ENCODE measurements around the gene GPS1.

GPS1 gene

DNA sequence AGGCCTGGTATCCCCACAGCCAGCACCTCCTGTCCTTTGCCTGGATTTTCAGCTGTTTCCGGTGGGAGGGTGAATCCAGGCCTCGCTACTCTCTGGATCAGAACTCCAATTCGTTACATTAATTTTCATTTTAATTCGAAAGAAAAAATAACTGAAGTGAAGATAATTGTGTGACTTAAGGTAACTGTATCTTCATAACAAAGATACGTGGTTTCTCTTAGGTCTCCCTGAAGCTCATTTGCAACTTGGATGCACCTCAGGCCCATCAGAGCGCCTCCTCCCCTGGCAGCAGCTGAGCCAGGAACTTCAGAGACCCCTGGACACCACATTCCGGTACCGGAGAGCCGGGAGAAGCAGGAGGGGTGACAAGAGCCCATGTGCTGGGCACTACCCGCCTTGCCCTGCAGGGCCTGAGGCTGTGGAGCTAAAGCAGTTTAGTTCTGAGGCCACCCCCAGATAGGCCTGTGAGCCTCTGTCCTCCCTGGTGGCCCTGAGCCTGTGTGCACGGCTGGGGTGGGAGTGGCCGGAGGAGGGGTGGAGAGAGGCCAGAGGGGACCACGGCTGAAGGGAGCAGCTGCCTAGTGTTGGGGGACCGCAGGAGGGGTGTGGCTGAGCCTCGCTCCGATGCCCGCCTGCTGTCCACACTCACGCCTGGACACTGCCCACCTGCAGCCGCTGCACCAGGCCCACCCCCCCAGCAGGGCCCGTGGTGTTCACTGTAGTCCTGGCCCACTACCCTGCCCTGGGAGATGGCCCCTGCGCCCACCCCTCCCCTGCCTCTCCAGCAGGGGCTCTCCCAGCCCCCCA, 25.3 kb downstream of the GPS1 start (continued):
- TF ChIP-seq TSHZ2 (CRISPR knock-in tag; IDR thresholded peaks at IDR 0.05) (no peak), ESRRG (CRISPR knock-in tag; IDR thresholded peaks at IDR 0.05) (no peak), TOX (CRISPR knock-in tag; IDR thresholded peaks at IDR 0.05; ENCODE audit: borderline replicate concordance) (no peak), OSR1 (CRISPR knock-in tag; IDR thresholded peaks at IDR 0.05) (no peak), SNAI2 (CRISPR knock-in tag; IDR thresholded peaks at IDR 0.05) (no peak)

- ATAC-seq = no peak; the same call in 2 of the 3 replicates
- TF ChIP-seq ZNF8 (CRISPR knock-in tag; IDR thresholded peaks at IDR 0.05) (no peak), ESRRG (CRISPR knock-in tag; IDR thresholded peaks at IDR 0.05) (no peak), ZNF565 (CRISPR knock-in tag; conservative IDR thresholded peaks at IDR 0.05; ENCODE audit: low read depth) (no peak), PATZ1 (CRISPR knock-in tag; IDR thresholded peaks at IDR 0.05; ENCODE audit: borderline replicate concordance) (no peak), TSHZ2 (CRISPR knock-in tag; IDR thresholded peaks at IDR 0.05) (no peak), ISL1 (CRISPR knock-in tag; IDR thresholded peaks at IDR 0.05) (no peak), ZFP3 (CRISPR knock-in tag; IDR thresholded peaks at IDR 0.05) (no peak), ARNTL (CRISPR knock-in tag; IDR thresholded peaks at IDR 0.05; ENCODE audit: borderline replicate concordance, low read depth) (no peak)
- TF ChIP-seq, protein P1, sequence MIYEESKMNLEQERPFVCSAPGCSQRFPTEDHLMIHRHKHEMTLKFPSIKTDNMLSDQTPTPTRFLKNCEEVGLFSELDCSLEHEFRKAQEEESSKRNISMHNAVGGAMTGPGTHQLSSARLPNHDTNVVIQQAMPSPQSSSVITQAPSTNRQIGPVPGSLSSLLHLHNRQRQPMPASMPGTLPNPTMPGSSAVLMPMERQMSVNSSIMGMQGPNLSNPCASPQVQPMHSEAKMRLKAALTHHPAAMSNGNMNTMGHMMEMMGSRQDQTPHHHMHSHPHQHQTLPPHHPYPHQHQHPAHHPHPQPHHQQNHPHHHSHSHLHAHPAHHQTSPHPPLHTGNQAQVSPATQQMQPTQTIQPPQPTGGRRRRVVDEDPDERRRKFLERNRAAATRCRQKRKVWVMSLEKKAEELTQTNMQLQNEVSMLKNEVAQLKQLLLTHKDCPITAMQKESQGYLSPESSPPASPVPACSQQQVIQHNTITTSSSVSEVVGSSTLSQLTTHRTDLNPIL (CRISPR knock-in tag; IDR thresholded peaks at IDR 0.05; ENCODE audit: low read depth) = no peak
- TF ChIP-seq, protein P2, sequence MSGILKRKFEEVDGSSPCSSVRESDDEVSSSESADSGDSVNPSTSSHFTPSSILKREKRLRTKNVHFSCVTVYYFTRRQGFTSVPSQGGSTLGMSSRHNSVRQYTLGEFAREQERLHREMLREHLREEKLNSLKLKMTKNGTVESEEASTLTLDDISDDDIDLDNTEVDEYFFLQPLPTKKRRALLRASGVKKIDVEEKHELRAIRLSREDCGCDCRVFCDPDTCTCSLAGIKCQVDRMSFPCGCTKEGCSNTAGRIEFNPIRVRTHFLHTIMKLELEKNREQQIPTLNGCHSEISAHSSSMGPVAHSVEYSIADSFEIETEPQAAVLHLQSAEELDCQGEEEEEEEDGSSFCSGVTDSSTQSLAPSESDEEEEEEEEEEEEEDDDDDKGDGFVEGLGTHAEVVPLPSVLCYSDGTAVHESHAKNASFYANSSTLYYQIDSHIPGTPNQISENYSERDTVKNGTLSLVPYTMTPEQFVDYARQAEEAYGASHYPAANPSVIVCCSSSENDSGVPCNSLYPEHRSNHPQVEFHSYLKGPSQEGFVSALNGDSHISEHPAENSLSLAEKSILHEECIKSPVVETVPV (CRISPR knock-in tag; IDR thresholded peaks at IDR 0.05) = no peak
- TF ChIP-seq, protein P3, sequence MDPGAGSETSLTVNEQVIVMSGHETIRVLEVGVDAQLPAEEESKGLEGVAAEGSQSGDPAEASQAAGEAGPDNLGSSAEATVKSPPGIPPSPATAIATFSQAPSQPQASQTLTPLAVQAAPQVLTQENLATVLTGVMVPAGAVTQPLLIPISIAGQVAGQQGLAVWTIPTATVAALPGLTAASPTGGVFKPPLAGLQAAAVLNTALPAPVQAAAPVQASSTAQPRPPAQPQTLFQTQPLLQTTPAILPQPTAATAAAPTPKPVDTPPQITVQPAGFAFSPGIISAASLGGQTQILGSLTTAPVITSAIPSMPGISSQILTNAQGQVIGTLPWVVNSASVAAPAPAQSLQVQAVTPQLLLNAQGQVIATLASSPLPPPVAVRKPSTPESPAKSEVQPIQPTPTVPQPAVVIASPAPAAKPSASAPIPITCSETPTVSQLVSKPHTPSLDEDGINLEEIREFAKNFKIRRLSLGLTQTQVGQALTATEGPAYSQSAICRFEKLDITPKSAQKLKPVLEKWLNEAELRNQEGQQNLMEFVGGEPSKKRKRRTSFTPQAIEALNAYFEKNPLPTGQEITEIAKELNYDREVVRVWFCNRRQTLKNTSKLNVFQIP (CRISPR knock-in tag; IDR thresholded peaks at IDR 0.05; ENCODE audit: borderline replicate concordance, low read depth) = no peak
These were observed 26.1 kb downstream of the GPS1 start for GRCh38 chr17:82077617-82078358.

- ATAC-seq = no peak
- no peak for TF ChIP-seq TCF4 (CRISPR knock-in tag; IDR thresholded peaks at IDR 0.05; ENCODE audit: borderline replicate concordance)
- TF ChIP-seq ISL1 (CRISPR knock-in tag; IDR thresholded peaks at IDR 0.05) = no peak
- TF ChIP-seq ZNF565 (CRISPR knock-in tag; conservative IDR thresholded peaks at IDR 0.05; ENCODE audit: low read depth) = no peak
- no peak for TF ChIP-seq OSR1 (CRISPR knock-in tag; IDR thresholded peaks at IDR 0.05)
- TF ChIP-seq, protein P3 (CRISPR knock-in tag; IDR thresholded peaks at IDR 0.05; ENCODE audit: borderline replicate concordance, low read depth) = no peak
- no peak for TF ChIP-seq RARB (CRISPR knock-in tag; IDR thresholded peaks at IDR 0.05)
- no peak for TF ChIP-seq SNAI2 (CRISPR knock-in tag; IDR thresholded peaks at IDR 0.05)
- TF ChIP-seq BACH2 (CRISPR knock-in tag; IDR thresholded peaks at IDR 0.05; ENCODE audit: borderline replicate concordance) = no peak
- no peak for TF ChIP-seq PATZ1 (CRISPR knock-in tag; IDR thresholded peaks at IDR 0.05; ENCODE audit: borderline replicate concordance)
- TF ChIP-seq ARNTL (CRISPR knock-in tag; IDR thresholded peaks at IDR 0.05; ENCODE audit: borderline replicate concordance, low read depth) = no peak
- no peak for TF ChIP-seq ZFP30 (CRISPR knock-in tag; IDR thresholded peaks at IDR 0.05)
- TF ChIP-seq ZFP3 (CRISPR knock-in tag; IDR thresholded peaks at IDR 0.05) = no peak
These were observed 26.7 kb downstream of the GPS1 start for GRCh38 chr17:82078433-82078832.
